Kidney tubule cell (primary cell): ENCODE measurements around the gene TMCO4.
"Not testable (repeated sequence)": the region's sequence is repeated elsewhere in the genome, so short reads cannot be mapped to it uniquely, and the experiment has no call there.

ENCODE experiments used
- DNase-seq: peaks from one replicate; pipeline ENCODE4 v3.0.0-alpha.2; 2018; ENCODE audit warnings: low spot score

TMCO4 gene

DNA sequence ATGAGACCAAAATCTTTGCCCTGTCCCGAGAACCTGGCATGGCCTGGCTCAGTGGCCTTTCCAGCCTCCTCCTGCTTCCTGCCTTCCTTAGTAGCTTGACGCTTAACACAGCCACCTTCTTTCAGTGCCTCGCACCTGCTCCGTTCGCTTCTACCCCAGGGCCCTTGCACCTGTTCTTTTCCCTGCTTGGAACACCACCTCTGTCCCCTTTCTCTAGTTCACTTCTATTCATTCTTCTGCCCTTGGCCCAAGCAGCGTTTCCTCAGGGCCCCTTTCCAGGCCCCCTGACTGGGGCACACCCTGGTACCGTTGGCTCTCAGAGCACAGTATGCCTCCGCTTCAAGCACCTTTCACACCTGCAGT is 144.0 kb downstream of the TMCO4 start:
- no peak for DNase-seq

DNA sequence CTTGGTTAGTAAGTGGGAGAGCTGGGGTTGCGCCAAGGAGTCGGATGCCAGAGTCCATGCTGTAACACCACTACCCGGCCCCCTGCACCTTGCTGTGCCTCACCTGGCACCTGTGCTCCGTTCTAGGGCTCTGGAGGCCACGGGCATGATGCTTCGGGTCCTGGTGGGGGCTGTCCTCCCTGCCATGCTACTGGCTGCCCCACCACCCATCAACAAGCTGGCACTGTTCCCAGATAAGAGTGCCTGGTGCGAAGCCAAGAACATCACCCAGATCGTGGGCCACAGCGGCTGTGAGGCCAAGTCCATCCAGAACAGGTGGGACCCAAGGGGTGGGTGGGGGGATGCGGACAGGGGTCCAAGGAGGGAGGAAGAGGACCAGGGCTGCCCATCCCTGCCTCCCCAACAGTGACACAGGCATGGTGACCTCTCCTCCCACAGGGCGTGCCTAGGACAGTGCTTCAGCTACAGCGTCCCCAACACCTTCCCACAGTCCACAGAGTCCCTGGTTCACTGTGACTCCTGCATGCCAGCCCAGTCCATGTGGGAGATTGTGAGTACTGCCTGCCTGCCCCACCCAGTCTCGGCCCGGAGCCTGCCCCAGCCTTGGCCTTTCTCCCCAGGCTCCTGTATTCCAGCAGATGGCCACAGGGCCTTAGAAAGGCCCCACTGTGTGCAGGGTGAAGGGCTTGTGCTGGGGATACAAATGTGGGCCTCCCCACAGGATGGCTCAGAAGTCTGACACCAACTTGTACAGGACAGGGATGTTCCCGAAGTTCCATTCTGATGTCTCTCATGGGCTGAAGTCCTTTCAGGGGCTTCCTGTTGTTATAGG is 144.6 kb downstream of the TMCO4 start:
- DNase-seq = no peak

DNA sequence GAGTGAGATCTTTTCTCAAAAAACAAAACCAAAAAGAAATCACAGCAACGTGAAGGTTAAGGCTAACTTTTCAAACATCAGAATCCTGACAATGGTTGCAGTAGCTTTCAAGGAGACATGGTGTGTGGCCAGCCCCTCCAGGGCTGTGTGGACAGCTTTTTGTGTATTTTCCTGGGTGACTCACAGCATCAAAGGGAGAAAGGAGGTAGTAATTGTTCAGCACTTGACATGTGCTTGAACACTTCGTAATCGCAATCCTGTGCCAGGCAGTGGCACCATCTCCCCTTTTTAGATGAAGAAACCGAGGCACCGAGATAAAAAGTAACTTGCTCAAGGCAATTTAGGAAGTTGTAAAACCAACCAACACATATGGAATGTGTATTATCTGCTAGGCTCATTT is 145.3 kb downstream of the TMCO4 start:
- peak; percentile 34 for DNase-seq

DNA sequence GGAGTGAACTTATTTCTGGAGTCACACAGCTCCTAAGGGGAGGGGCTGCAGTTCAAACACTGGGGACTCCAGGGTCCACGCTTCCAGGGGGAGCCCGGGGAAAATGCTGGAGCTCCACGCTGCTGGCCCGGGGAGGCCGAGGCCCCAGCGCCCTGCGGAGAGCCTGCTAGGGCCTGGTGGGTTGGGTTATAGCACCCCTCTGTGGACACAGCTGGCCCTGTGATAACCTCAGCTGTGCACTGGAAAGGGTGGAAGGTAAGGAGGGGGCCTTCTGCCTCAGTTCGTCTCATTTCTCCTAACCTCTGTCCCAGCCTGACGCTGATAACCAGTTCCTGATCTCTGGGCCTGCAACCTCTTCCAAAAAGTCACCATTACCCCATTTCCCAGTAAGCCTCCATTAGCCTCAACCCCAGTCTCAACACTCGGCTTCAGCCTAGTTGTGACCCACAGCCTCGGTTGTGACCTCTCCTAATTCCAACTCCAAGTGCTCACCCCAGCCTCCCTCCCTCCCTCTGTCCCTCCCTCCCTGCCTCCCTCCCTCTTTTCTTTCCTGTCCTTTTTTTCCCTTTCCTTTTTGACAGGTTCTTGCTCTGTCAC is 148.5 kb downstream of the TMCO4 start:
- DNase-seq = peak; percentile 55

DNA sequence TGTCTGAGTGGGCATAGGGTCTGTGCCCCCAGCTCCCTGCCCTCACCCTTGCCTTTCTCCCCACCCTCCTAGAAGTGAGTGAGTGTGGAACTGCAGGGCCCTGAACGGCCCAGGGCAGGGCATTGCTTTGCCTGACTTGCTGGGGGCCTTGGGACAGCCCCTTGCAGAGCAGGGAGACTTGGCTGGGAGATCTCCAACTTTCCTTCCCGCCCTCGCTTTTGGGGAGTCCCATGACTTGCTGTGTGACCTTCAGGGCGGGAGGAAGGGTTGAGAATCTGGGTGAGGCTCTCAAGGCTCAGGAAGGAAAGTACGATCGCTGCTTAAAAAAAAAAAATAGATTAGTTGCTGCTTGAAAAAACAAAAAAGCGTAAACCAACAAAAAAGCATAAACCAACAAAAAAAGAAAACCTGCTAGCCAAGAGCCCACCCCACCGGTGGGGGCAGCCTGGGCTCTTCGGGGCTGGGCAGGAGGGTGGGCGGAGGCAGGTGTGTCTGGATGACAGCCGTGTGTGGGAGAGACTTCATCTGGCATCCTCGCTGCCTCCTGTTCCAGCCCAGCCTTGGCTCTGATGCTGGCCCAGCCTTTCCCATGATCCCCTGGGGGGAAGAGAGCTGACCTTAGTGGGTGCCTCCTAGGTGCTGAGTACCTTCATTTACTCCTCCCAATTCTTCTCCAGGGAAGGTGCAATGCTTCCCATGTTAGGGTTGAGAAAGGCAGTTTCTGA is 149.1 kb downstream of the TMCO4 start:
- DNase-seq = no peak

DNA sequence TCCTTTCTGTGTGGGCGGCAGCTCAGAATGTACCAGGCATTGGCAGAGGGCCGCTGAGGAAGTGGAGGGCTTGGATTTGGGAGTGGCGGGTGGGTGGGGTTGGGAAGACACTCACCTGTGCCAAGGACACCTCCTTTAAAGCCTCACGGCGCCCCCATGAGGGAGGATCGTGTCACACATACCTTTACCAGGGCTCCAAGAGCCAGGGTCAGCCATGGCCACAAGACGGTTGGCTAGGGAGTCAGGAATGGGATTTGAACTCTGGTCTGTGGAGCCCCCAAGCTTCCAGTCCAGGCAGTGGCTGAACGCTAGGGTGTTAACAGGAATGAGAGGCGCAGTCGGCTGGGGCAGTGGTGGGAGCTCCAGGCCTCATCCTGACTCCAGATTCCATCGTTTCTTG is 151.0 kb downstream of the TMCO4 start:
- DNase-seq = peak; percentile 28

DNA sequence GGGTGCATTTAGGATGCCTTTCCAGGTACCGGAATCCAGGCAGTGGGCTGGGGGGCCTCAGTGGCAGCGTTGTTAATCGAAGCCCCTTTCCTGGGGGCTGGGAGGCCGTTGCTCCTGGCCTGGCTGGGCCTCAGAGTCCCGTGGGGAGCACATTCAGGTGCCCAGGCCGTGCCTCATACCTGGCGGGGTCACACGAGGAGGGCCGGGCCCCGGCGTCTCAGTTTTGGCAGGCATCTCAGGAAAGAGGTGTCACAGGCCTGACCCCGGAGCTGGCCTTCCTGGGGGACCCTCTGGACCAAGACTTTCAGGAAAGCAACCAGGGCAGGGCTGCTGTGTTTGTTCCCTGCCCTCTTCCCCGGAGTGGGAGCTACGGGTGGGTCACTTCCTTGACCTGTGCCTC is 151.5 kb downstream of the TMCO4 start:
- no peak for DNase-seq

DNA sequence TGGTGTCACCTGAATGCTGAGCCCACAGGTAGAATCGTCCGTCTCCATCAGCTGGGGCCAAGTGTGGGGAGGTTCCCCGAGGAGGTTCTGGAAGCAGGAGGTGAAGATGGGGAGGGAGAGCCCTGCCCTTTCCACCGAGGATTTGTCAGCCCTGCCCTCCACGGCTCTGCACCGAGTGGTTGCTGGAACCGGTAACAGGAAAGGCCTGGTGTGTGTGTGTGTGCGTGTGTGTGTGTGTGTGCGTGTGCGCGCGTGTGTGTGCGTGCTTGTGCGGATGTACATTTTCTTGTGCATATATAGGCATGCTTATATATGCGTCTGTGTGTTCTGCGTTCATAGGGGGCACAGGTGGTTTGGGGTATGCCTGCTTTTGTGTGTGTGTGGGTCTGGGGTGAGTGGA is 152.1 kb downstream of the TMCO4 start:
- no peak for DNase-seq

DNA sequence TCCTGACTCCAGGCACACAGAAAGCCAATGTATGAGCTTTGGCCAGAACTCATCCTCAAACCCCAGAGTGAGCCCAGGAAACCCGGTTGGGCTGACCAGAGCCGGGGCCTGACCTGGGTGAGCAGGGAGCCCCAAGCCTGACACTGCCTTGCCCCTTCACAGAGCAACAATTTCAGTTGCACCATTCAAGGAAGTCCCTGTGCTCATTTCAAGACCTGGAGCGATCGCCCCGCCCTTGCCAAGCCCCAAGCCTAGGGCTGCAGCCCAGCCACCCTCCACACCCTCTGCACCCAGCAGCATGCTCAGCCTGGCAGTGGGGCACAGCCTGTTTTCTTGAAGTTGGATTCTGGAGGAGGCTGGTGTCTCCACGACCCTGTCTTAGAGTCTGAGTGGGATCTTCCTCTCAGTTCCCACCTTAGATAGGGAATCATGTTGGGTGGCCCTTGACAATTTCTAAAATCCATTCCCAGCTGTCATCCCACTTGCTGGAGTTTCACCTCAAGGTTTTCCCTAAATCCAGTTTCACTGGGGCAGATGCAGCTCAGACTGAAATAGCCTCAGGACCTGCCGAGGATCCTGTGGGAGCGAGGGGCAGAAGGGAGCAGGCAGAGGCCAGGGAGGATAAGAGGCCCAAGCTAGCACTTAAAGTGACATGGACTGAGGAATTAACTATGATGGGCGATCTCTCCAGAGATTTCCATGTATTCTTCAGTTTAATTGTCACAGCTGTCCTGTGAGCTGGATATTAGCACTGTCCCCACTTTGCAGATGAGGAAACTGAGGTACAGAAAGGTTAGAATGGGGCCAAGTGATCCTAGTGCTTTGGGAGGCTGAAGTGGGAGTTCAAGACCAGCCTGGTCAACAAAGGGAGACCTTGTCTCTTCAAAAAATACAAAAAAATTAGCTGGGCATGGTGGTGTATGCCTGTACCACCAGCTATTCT is 153.1 kb downstream of the TMCO4 start:
- DNase-seq = peak; percentile 12

DNA sequence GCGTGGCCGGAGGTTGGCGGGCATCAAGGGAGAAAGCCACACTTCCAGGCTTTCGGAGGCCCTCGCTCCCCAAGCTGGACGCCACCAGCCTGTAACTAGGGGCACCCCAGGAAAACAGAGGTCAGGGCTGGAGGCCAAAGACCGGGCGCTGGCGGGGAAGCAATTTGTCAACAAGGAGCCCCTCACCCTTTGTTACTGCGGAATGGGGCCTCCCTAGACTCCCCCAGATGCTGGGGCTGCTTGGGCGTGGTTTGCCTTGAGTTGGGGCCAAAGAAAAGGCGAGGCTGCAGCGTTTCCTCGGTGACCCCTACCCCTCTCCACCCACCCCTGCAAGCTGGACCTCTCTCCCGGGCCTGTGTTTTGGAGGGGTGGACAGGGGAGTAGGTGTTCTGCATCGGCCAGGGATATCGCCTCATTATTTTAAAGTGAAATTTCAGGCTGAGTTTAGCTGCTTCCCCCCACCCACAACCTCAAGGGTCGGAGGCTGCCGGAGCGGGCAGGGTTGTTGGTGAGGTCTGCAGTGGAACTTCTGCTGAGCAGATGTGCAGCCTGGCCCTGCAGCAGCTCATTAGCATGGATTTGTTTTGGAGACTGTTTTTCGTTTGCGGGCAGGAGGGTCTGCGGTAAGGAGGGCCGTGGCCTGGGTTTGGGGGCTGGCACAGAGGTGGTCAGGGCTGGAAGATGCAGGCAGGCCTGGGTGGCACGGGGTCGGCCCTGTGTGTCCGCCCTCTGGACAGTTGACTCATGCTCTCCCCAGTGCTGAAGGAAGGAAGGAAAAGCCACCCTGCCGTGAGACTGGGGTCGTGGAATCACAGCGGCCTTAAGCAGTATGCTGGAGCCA is 154.1 kb downstream of the TMCO4 start:
- DNase-seq = no peak

DNA sequence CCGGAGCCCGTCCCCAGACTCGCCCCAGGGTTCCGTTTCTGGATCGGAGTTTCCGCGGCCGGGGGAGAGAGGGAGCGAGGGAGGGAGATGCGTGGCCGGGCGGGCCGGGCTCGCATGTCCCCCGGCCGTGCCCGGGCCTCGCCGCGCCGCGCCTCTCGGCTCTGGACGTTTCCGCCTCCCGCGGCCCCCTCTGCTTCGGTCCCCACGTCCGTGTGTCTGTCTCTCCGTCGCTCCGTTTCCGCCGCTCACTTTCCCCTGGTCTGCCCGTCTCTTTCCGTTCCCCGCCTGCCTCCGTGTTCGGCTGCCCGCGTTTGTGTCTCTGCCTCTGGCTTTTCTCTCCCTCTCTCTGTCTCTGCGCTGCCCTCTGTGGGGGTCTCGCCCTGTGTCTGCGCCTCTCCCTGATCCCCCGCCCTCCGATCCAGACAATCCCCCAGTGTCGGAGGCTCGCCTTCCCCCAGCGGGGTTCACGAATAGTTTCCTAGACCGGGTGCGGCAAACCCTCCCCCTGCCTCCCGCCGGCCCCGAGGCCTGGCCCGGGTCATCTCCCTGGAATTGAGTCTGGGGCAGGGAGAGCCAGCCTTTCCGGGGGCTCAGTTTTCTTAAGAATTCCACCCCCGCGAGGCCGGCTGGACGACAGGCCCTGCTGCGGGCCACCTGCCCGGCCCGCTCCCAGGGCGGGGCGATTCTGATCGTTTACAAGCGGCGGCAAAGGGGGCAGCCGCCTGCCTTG is 154.9 kb downstream of the TMCO4 start:
- DNase-seq = peak; percentile 53

DNA sequence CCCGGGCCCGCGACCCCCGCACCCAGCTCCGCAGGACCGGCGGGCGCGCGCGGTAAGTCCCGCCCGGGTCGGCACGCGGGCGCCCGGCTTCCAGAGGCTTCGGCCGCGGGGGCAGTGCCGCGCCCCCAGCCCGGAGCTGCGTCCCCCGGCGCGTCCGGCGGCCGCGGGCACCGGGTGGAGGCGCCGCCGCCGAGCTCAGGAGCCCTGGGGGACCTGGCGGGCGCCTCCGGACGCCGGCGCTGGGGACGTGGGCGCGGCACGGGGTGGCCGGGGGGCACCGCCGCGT is 155.4 kb downstream of the TMCO4 start:
- no peak for DNase-seq

DNA sequence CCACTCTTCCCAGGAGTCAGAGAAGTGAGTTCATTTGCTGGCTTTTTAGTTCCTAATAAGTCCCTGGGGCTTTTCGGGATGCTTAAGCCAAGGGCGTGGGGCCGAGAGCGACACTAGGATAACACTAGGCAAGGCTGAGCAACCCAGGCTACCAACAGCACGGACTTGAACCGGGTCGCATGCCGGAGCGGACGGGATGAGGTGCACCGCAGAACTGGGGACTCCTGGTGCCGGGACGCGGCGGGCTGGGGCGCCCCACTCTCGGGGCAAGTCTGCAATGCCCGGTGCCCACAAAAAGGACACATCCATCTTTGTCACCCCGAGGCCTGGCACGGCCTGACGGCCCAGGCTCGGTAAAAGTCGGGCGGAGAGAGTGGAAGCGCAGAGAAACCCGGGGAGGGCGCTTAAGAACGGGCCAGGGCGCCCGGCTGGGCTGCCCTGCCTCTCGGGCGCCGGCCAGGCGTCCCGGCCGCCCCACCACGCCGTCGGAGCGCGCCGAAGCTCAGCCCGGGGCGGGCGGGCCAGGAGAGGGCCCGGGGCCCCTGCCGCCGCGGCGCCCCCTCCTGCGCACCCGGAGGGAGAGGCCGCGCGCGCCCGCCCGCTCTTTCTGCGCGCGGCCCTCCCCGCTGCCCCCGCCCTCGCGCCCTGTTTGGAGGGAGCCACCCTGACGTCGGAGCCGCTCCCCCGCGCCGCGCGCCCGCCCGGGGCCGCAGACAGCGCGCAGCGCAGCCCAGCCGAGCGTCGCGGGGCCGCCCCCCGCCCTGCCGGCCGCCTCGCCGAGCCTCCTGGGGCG is 155.9 kb downstream of the TMCO4 start, which contains the start of gene NBL1:
TSS of gene NBL1 (plus strand) at position 710 of the 793 bp plus-strand sequence. CDS start 10,720 bp downstream, outside the sequence.
- DNase-seq = peak; percentile 78

DNA sequence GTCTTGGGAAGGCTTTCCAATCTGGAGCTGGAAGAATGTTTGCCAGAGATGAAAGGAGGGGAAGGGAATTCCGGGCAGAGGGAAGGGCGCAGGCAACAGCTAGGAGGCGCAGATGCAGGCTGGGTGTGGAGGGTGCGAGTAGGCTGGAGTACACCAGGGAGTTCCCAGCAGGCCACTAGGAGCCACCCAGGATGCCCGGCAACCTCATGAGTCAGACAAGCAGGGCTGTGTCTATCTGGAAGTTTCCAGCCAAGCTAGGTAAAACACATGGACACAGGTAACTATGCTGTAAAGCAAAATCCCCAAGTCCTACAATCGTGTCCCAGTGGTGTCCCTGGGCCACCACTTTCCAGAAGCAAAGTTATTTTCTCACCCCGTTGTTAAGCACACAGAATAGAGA is 156.6 kb downstream of the TMCO4 start:
- DNase-seq = peak; percentile 84

DNA sequence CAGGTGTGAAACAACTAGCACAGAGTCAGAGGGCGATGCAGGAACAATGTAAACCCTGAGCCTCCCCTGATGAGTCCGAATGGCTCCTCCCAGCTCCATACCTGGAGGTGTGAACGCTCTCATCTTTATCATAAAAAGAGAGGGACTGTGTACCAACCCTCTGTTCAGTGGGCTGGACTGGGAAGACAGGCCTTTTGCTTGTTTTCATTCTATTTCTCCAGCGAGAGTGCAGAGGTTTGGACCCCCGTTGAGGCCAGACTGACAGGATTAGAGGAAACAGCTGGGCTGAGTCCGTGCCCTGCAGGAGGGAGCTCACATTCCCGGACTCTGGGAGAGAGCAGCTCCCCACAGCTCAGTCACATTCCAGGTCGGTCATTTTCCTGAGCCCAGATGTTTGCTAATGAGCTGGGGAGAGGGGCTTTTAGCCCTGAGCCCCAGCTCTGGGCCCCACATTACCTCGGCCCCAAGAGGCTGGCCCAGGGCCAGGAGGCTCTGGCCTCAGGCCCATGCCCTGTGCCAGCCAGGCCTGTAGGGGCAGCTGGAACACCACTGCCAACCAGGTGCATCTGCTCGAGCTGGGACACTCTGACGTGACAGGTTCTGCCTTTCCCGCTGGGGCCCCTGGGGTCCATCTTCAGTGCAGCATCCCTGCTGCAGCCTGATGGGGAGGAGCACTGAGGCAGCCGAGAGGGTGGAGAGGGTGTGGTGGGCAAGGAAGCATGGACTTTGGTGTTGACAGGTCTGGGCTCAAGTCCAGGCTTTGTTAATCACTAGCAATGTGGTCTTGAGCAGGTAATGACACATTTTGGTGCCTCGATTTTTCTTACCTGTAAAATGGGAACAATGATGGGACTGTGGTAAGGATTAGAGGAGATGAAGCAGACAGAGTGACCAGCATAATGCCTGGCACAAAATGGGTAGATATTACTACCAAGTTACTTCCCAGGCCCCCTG is 159.1 kb downstream of the TMCO4 start:
- DNase-seq = peak; percentile 81

DNA sequence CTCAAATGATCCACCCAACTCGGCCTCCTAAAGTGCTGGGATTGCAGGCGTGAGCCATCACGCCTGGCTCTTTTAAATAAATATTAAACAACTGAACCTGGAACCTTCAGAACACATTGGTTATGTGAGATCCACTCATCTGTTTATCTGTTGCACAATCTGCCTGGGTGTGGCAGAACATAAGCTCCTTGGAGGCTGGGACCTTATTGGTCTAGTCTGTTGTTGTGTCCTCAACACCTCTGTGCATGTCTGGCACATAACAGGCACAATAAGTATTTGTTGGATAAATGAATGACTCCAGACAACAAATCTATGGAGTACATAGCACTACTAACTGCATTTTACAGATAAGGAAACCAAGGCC is 159.7 kb downstream of the TMCO4 start:
- no peak for DNase-seq

DNA sequence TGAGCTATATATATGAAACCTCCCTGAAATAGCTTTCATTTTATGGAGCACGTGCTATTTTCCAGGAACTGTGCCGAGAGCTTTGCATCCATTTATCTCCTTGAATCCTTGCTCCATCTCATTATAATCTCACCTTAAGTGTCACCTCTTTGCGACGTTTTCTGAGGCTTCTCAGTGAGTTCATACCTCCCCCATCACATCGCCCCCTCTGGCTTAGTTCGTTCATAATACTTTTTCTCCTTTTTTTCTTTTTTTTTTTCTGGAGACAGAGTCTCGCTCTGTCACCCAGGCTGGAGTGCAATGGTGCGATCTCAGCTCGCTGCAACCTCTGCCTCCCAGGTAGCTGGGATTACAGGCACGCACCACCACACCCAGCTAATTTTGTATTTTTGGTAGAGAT is 160.5 kb downstream of the TMCO4 start:
- DNase-seq = not testable (repeated sequence)

DNA sequence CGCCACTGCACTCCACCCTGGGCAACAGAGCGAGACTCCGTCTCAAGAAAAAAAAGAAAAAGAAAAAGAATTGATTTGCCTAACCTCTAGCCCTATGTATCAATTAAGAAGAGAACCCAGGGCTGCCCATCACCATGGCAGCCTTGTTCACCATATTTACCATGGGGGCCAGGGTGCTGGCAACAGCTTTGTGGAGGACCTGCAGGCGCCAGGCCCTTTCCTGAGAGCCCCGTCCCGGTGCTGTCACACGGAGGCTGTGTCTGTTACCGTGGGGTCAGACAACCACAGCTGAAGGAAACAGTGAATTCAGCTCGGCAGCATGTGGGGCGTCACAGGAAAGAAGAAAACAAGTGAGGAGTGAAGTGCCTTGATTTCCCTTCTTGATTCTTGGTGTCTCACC is 162.1 kb downstream of the TMCO4 start:
- DNase-seq = no peak

DNA sequence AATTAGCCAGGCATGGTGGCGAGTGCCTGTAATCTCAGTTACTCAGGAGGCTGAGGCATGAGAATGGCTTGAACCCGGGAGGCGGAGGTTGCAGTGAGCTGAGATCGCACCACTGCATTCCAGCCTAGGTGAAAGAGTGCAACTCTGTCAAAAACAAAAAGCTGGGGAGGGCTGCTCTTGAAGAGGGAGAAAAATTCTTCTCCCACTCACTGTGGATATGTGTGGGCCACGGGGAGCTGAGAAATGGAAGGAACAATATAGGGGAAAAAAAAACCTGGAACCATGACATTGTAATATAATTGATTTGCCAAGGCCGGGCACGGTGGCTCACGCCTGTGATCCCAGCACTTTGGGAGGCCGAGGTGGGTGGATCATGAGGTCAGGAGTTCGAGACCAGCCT is 163.0 kb downstream of the TMCO4 start:
- not testable (repeated sequence) for DNase-seq
